RPMI8226 (cell line): Measurements from ENCODE around the gene OR1F1.
A peak's percentile ranks its signal among the peaks of the same experiment; 100 is the strongest.
"Not testable (repeated sequence)": the region's sequence is repeated elsewhere in the genome, so short reads cannot be mapped to it uniquely, and the experiment has no call there.

Experiments
- DNase-seq: peaks from one replicate; pipeline ENCODE4 v3.0.0-alpha.2; 2015

OR1F1 gene

DNA sequence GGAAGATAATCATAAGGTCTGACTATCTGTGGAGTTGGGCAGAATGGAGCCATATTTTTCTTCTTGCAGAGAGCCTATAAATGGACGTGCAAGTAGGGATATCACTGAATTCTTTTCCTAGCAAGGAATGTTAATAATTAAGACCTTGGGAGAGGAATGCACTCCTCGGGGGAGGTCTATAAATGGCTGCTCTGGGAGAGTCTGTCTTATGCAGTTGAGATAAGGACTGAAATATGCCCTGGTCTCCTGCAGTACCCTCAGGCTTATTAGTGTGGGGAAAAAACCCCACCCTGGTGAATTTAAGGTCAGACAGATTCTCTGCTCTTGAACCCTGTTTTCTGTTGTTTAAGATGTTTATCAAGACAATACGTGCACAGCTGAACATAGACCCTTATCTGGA lies 17.9 kb downstream of the OR1F1 start:
- DNase-seq: not testable (repeated sequence)

DNA sequence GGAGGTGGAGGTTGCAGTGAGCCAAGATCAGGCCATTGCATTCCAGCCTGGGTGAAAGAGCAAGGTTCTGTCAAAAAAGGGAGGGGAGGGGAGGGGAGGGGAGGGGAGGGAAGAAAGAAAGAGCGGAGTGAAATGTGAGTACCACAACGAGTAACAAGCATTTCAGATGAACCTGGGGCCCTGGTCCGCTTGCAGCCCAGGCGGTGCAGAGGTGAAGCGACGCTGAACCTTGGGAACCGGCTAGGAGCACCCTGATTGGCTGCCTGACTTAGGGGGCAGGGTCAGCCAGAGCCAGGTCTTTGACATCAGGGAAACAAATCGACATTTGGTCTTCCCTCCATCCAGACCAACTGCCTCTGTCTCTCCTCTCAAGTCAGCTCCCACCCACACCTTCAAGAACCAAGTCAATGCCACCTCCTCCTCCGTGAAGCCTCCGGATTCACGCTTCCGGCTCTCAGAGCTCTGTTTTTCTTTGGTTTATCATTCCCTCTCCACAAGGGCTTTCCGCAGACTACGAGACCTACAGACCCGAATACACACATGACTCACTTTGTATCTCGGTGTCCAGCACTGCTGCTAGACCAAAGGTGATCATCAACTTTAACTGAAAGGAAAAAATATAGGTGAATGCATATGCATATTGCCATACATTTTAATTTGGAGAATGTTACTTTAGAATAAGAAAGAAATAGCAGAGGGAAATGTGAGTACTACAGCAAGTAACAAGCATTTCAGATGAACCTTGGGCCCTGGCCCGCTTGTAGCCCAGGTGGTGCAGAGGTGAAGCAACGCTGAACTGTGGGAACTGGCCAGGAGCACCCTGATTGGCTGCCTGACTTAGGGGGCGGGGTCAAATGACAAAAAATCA lies 19.3 kb downstream of the OR1F1 start:
- no peak for DNase-seq

DNA sequence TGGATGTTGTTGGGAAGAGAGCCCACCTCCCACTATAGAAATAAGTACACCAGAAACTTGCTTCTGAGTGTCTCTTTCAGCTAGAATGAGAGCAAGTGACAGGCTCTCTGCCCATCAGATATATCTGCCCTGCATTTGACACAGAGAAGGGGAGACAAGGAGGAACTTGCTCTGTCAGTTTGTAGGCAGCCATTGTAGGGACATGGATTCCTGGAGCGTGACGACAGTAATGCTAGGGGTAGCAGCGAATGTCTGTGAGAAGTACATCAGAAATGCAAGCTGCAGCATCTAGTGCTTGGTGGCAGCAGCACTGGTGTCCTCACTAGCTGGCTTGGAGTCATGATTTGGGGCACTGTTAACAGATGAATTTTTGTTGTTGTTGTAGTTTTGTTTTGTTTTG lies 24.0 kb downstream of the OR1F1 start:
- no peak for DNase-seq

DNA sequence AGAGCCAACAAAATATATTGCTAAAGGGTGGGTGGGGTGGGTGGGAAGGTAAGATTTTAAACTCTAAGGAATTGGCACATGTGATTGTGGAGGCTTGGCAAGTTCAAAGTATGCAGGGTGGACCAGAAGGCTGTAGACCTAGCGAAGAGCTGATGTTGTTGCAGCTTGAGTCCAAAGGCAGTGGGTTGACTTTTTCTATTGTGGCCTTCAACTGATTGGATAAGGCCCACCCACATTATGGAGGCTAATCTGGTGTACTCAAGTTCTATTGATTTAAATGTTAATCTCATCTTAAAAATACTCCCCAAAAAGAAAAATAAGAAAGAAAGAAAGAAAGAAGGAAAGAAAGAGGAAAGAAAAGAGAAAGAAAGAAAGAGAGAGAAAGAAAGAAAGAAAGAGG lies 24.6 kb downstream of the OR1F1 start:
- DNase-seq: no peak

DNA sequence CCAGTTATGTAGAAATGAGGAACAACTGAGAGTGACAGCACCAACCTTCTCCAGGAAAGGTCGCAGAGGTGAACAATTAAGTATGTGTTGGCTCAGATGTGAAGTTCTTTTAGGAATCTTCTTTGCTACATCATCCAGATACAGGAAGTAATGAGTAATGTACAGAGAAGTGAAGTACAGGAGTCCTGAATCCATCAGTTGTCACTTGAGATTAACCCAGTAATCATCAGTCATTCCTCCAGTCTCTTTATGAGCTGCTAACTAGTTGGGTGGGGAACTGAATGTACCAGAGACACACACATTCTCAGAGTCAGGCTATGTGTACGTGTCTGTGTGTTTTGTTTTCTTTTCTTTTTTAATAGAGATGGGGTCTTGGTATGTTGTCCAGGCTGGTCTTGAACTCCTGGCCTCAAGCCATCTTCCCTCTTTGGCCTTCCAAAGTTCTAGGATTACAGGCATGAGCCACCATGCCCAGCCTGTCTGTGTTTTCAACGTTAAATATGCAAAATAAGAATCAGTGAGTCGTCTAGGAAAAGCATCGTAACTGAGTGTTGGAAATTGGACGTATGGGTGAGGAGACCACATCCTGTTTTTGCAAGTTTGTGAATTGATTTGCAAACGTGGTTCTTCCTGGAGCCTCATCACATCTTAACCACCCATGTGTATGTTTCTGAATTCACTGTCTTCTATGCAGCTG lies 27.0 kb downstream of the OR1F1 start:
- peak; percentile 73 for DNase-seq

DNA sequence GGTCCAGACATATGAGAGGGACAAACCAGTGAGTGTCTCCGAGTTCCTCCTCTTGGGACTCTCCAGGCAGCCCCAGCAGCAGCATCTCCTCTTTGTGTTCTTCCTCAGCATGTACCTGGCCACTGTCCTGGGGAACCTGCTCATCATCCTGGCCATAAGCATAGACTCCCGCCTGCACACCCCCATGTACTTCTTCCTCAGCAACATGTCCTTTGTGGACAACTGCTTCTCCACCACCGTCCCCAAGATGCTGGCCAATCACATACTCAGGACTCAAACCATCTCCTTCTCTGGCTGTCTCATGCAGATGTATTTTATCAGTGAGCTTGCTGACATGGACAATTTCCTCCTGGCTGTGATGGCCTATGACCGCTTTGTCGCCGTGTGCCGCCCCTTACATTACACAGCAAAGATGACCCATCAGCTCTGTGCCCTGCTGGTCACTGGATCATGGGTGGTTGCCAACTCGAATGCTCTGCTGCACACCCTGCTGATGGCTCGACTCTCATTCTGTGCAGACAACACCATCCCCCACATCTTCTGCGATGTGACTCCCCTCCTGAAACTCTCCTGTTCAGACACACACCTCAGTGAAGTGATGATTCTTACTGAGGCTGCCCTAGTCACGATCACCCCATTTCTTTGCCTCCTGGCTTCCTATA lies 27.7 kb downstream of the OR1F1 start:
- peak; percentile 73 for DNase-seq

DNA sequence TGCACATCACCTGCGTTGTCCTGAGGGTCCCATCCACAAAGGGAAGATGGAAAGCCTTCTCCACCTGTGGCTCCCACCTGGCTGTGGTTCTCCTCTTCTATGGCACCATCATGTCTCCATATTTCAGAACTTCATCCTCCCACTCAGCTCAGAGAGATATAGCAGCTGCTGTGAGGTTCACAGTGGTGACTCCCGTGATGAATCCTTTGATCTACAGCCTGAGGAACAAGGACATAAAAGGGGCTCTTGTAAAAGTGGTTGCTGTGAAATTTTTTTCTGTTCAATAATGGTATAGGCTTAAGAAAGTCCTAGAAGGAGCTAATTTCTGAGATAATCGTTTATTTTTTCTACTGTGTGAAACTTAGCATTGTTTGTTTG lies 28.2 kb downstream of the OR1F1 start:
- DNase-seq: no peak

DNA sequence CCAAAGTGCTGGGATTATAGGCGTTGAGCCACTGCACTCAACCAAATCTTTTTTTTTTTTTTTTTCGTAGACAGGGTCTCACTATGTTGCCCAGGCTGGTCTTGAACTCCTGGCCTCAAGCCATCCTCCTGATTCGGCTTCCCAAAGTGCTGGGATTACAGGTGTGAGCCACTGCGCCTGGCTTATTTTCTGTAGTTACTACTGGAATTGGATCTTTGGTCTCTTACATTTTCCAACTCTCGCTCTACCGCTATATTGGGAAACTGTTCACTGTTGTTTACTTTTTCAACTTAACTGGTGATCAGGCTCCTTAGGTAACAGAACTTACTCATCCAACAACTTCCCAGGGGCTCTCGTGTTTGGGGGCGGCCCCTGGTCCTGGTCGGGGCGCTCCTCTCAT lies 32.8 kb downstream of the OR1F1 start:
- no peak for DNase-seq

DNA sequence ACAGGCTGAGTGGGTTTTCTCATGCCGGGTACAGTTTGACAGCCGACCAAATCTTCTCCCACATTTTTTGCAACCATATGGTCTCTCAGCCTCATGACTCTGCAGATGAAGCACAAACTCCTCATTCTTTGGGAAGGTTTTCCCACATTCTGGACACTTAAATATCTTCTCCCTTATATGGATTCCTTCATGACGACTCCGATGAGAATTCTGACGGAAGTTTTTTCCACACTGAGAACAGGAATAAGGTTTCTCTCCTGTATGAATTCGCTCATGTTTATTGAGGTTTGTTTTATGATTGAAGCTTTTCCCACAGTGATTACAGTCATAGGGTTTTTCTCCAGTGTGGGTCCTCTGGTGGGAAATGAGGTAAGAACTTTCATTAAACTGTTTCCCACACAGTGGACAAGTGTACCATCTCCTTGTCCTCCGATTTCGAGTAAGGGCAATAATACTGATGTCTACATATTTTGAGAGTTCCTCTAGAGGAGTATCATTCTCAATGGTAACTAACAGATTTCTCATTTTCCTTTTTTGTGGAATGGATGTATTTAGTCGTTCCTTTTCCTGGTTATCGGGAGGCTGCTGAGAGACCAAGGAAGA lies 36.0 kb downstream of the OR1F1 start:
- no peak for DNase-seq

DNA sequence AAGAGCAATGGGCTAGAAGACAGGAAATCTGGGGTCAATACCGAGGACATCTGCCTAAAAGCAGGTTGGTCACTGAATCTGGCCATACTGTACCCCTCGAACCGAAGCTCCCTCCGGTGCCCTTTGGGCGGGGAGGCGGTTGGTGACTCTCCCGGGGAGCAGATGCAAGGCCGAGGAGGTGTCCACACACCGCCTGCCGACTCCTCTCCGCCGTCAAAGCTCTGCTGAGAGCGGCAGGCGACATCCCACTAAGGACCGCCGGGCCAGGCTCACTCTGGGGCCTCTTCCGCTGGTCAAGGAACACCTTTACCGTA lies 46.5 kb downstream of the OR1F1 start:
- DNase-seq: no peak

DNA sequence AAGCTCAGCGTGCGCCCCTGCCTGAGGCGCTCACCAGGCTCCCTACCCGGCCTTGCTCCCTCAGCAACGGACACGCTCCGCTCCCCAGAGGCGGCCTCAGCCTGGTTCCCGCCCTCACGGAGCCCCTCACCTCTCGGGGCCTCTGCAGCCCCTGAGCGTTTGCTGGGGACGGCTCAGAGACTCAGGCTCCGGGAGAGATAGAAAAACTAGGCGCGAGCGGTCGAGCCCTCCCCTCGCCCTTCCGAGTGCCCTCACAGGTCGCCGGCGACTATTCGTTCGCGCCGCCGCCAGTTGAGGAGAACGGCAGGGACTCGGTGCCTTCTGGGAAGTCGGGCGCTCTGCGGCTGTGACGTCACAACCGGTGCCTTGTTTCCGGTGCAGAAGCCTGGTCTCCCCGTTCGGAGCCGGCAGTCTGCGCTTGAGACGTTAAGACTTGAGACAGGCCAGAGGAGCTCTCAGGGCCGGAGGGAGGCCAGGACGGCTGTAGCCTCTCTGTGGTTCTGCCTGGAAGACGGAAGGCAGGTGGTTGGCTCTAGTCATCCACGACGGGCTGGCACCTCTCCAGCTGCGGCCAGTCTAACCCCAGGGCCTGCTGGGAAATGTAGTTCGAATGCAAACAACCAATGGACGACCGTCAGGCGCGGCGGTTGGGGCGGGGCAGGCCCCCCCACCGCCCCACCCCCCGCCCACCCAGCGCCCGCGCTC lies 47.0 kb downstream of the OR1F1 start, which contains the start of gene ZNF200:
Gene ZNF200, minus strand, starts transcription at position 302 of the 705 bp plus-strand sequence. CDS start 1,403 bp downstream, outside the sequence.
- peak; percentile 99 for DNase-seq

DNA sequence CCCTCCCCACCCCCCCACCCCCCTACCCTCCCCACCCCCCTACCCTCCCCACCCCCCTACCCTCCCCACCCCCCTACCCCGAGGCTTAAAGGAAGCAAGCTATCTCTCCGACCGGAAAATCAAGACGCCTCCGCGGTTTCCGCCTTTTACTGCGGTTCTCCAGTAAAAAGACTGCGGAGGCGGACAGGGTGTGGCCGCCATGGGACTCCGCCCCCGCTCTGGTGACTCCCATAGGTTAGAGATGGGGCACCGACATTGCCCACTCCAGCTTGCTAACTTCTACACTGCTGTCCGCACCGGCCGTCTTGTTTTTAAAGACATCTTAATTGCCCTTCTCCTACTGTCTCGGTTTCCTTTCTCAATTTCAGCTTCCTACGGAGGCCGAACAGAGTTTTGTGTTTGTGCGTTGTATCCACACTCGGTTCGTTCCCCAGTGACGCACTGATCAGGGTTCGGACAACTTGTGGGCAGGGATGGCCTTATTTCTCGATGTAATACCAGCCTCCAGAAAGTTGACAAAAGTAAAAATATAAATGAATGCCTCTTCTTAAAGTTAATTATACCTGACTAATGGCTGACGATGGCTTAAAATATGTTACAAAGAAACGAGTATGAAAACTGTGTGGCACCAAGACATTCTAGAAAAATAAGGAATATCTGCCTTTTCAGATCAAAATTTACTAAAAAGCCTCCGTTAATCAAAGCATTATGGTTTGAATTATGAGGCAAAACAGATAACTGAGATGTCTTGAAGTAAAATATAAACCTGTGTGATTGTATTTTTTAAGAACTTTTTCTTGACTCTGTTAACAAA lies 48.1 kb downstream of the OR1F1 start:
- no peak for DNase-seq

DNA sequence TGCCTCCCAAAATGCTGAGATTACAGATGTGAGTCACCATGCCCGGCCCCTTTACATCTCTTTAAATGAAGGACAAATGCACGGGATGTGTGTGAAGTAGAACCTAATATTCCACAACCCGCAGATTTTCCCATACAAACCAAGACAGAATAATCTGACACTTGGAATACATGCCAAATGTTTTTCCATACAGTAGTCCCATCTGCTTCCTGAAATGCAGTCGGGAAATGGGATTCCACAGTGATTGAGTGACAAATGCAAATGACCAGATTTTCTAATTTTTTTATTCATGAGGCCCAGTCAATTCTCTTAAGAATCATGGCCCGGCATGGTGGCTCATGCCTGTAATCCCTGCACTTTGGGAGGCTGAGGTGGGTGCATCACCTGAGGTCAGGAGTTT lies 53.8 kb downstream of the OR1F1 start:
- DNase-seq: no peak

DNA sequence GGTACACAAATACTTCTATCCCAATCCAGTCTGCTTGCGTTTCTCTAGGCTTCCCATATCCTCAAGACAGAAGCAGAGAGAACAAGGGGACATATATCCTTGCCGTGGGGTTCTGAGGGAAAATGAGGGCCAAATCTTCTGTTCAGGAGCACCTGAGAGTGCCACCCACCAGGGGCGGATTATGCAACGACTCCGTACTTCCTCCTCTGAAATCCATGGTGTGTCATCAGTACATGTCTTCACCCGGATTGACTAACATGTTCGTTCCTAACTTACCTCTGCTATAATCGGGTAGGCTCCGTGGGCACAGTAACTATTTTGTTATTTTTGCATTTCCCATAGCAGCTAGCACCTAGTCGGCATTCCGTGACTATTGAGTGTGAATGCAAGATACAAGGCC lies 54.7 kb downstream of the OR1F1 start:
- DNase-seq: no peak

DNA sequence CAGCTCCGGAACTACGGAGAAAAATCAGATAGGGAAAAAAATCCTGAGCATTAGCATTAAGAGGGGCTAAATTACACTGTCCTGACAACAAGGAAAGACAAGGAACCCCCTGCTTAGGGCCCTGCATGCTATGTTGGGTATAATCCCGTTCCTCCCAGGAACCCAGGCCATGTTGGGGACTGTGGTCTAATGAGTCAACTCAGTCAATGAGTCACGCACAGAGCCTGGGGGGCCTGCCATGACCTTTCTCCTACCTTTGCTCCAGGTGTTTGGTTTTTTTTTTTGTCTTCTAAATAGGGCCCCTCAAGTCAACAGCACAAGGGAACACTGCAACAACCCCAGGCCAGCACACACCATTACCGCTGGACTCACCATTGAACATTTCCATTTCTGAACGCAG lies 55.9 kb downstream of the OR1F1 start:
- no peak for DNase-seq

DNA sequence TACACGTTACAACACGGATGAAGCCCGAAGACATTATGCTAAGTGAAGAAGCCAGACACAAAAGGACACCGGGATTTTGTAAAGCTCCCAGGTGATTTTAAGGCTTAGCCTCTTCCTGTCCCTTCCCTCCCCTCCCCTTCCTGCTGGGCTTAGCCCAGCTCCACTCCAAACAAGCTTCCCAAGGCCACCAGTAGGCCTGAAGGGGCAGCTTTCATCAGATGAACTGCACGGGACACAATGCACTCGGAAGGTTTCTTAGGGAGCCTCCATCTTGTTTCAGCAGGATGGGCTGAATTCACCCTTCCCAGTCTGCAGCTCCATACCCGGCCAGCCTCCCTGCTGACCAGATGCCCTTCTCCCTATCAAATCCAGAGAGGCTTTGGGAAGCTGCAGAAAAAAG lies 58.0 kb downstream of the OR1F1 start:
- no peak for DNase-seq

DNA sequence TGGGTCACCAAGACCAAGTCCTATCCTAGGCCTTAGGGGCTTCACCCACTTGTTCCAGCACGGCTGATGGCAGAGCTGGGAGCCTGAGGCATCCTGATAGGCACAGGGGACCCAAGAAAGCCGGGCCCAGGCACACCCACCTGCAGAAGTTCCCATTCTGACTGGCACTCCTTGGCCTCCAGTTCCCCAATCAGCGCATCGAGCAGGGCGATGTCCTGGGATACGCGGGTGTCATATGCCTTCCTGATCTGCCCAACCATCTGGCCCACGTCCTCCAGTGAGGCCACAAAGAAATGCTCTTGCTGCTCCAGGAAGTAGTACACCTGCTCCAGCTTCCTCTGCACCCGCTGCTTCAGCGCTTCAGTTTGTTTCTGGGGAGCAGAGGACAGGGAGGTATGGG lies 58.9 kb downstream of the OR1F1 start:
- DNase-seq: no peak

DNA sequence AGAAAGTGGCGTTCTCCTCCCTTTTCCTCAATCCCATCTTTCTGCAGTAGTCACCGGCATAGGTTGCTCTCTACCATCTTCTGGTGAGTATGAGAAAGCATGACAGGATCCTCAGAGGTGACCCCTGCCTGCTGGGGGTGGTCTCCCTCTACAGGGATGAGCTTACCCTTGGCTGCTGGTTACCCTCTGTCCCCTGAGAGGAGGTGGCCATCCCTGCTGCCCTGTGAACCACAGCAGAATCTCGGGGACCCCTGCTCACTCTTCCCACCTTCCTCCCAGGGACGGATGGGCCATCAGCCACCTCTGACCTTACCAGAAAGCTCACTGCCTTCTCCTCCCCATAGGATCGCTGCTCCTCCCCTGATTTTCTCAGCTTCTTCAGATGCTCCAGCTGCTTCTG lies 60.6 kb downstream of the OR1F1 start:
- no peak for DNase-seq

DNA sequence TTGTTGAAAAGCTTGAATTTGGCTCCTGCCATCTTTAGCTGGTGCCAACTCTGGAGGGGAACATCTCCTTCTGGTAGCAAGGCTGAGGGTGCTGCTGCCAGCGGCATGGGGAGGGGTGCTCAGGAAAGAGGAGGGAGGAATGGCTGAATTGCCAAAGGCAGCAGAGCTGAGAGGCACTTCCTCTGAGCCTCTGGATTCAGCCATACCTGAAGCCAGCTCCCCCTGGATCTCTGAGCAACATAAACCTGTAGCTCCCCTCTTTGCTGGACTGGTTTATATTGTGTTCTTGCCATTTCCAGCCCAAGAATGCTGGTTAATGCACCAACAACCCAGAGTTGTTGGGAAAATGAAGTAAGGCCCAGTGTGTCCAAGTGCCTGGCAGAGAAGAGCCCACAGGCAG lies 61.0 kb downstream of the OR1F1 start:
- no peak for DNase-seq

DNA sequence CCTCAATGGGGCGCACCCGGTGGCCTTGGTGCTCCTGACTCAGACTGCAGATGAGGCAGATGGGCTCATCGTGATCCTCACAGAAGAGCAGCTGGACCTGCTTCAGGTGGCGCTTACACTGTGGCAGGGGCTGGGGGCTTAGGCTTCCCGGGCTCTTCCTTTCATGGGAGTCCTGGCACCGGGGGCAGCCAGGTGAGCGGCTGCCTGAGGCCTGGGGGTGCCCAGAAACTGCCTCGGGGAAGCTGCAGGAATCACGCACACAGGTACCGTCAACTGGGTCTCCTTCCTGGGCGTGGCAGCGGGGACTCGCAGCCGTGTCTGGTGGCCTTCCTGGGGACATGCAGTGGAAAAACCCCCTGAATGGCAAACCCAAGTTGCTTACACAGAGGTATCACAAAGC lies 61.4 kb downstream of the OR1F1 start:
- no peak for DNase-seq

DNA sequence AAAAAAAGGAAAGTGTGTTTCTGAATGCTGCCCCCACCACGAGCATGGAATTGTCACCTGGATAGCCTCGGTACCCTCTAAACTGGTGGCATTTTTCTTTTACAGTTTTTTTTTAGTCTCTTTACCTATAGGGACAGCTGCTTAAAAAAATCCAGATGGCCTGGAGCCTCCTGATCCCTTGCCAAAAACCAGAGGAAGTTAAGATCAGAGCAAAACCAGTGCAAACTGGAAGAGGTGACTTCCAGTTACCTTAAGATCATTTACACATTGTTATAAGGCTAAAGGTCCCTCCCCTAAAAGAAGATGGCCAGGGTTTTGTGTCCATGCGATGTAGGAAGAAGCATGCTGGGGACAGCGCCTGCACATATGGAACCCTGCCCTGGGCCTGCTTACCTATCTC lies 65.0 kb downstream of the OR1F1 start:
- peak; percentile 64 for DNase-seq

DNA sequence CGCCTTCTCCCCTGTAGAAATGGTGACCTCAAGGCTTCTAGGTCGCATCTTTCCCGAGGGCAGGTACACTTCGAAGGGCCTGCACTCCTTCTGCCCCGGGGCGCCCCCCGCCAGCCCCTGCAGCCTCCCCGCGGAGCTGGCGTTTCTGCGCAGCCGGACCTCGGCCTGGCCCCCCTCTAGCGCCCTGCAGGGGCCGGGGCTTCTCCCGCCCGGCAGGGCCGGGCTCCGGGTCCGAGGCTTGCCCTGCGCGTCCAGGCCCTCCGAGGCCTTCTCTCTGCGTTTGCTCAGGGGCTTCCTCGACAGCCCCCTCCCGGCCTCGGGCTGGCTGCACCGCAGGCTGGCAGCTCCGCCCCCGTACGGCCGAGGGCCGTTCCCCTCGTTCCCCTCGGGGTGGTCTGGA lies 66.3 kb downstream of the OR1F1 start:
- no peak for DNase-seq
